CD4-positive, alpha-beta T cell (primary cell): Measurements from ENCODE around the gene TIMM9. TPM values are rescaled to one million over a fixed set of nuclear protein-coding genes. Genes with fewer than 3 reads are reported as not detected.

Experiments
- ATAC-seq: fragments of 200-7000 bp; cut with Tn5 transposase; one replicate; pipeline ENCODE4 v1.10.0; 2022; ENCODE audit warnings: mild to moderate bottlenecking; ENCODE audit not compliant: poor library complexity
- CTCF ChIA-PET: fragments of 350-600 bp; sonication (Branson Sonifier 250); formaldehyde crosslinking; loops from one replicate; lab custom pipeline; 2021; ENCODE audit warnings: antibody characterized with exemption, inconsistent platforms; lab: Charles Lee
- POLR2A ChIA-PET: fragments of 350-600 bp; sonication (Branson Sonifier 250); formaldehyde crosslinking; loops from one replicate; lab custom pipeline; 2021; ENCODE audit warnings: antibody characterized with exemption, inconsistent platforms; lab: Charles Lee
- DNase-seq, 14 experiments: peaks; one replicate each; pipeline ENCODE4 v3.0.0-alpha.2; 2013 to 2020; ENCODE audit warnings: mixed read lengths in 2 of 14
- H3K27ac ChIP-seq, 2 donors: one replicate each; pipeline versions ENCODE4 v1.5.1 to v1.7.0; 2013; ENCODE audit warnings: low read length in 2 of 2, low read depth in 1 of 2, mild to moderate bottlenecking in 1 of 2
- H3K27me3 ChIP-seq, 2 experiments: 1 replicate in 1 of 2; 2 replicates in 1 of 2; pipeline versions ENCODE4 v1.6.1 to v1.7.0; 2013; ENCODE audit warnings: low read length in 2 of 2, control low read depth in 1 of 2, mild to moderate bottlenecking in 1 of 2, moderate library complexity in 1 of 2; ENCODE audit not compliant: insufficient read depth in 2 of 2, control insufficient read depth in 1 of 2
- H3K36me3 ChIP-seq: one replicate; pipeline ENCODE4 v1.6.1; 2013; ENCODE audit warnings: low read length, control low read depth; ENCODE audit not compliant: insufficient read depth
- H3K4me1 ChIP-seq: one replicate; pipeline ENCODE4 v1.6.1; 2013; ENCODE audit warnings: low read length, control low read depth; ENCODE audit not compliant: insufficient read depth
- H3K4me3 ChIP-seq: one replicate; pipeline ENCODE4 v1.5.1; 2013; ENCODE audit warnings: mild to moderate bottlenecking, low read length, moderate library complexity
- H3K9me3 ChIP-seq, 2 experiments: 1 replicate in 1 of 2; 2 replicates in 1 of 2; pipeline versions ENCODE4 v1.6.1 to v1.7.0; 2013; ENCODE audit warnings: low read length in 2 of 2, mild to moderate bottlenecking in 2 of 2, control low read depth in 1 of 2, moderate library complexity in 1 of 2; ENCODE audit not compliant: control insufficient read depth in 1 of 2, insufficient read depth in 1 of 2
- H3K27ac Mint-ChIP-seq: one replicate; pipeline ENCODE4 v1.8.0; 2020; ENCODE audit warnings: mixed read lengths
- H3K27me3 Mint-ChIP-seq: one replicate; pipeline ENCODE4 v1.8.0; 2021; ENCODE audit warnings: mixed read lengths
- H3K36me3 Mint-ChIP-seq: one replicate; pipeline ENCODE4 v1.8.0; 2021; ENCODE audit warnings: low read depth, mixed read lengths
- H3K4me1 Mint-ChIP-seq: one replicate; pipeline ENCODE4 v1.8.0; 2021; ENCODE audit warnings: low read depth, mixed read lengths
- H3K4me3 Mint-ChIP-seq: one replicate; pipeline ENCODE4 v1.8.0; 2020; ENCODE audit warnings: mild to moderate bottlenecking, mixed read lengths
- H3K9me3 Mint-ChIP-seq: one replicate; pipeline ENCODE4 v1.8.0; 2020; ENCODE audit warnings: mixed read lengths
- intact Hi-C, 2 experiments: fragments of 100-400 bp; cut with DNase I in 1 of 2; cut with micrococcal nuclease in 1 of 2; formaldehyde crosslinking; loops; one replicate each; pipeline versions ENCODE4 v1.15.1 to v1.9.0; 2023 to 2025; cut with DNase I, micrococcal nuclease
- total RNA-seq, 174 experiments: library from RNA in 2 of 174; stranded (reverse) in 2 of 174; gene quantifications; one replicate each; pipeline ENCODE4 v1.2.3 and lab custom pipeline; 2021 to 2026
- TF ChIP-seq, protein P1 (sequence below): fragments of 200-600 bp; IDR thresholded peaks from one replicate; pipeline ENCODE4 v1.8.0; 2022; ENCODE audit warnings: antibody characterized with exemption, mild to moderate bottlenecking

Gene TIMM9
- total RNA-seq, 2 experiments from 2014 or later = 33.1 to 34.9 TPM

DNA sequence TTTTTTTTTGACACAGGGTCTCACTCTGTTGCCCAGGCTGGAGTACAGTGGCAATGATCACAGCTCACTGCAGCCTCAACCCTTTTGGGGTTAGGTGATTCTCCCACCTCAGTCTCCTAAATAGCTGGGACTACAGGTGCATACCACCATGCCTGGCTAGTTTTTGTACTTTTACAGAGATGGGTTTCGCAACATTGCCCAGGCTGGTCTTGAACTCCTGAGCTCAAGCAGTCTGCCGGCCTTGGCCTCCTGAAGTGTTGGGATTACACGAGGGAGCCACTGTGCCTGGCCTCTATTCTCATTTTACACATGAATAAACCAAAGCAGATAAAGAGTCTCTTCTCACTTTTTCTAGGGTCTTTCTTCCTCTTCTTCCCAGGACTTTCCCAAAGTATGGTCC lies 28.4 kb downstream of the TIMM9 start:
- no peak overlapping the region for H3K4me3 Mint-ChIP-seq
- Histone ChIP-seq H3K4me3 (no peak overlapping the region), H3K27me3 (no peaks in the 10 kb centered on the region), H3K4me1 (peaks cover 13% of the 10 kb centered on the region), H3K27ac (no peak overlapping the region), H3K36me3 (no peaks in the 10 kb centered on the region), H3K9me3 (no peaks in the 10 kb centered on the region)
- DNase-seq (no peak), ATAC-seq (no peak)
- H3K36me3 Mint-ChIP-seq = no peaks in the 10 kb centered on the region
- no peak overlapping the region for H3K27ac Mint-ChIP-seq
- POLR2A ChIA-PET = interaction anchor here (1.2 to 2.1 kb wide), 2 partner anchors 28 to 101 kb away, joined by 3 to 10 read pairs; partner anchors contain the start of genes ARID4A, KIAA0586 and TIMM9
- TF ChIP-seq, protein P1, sequence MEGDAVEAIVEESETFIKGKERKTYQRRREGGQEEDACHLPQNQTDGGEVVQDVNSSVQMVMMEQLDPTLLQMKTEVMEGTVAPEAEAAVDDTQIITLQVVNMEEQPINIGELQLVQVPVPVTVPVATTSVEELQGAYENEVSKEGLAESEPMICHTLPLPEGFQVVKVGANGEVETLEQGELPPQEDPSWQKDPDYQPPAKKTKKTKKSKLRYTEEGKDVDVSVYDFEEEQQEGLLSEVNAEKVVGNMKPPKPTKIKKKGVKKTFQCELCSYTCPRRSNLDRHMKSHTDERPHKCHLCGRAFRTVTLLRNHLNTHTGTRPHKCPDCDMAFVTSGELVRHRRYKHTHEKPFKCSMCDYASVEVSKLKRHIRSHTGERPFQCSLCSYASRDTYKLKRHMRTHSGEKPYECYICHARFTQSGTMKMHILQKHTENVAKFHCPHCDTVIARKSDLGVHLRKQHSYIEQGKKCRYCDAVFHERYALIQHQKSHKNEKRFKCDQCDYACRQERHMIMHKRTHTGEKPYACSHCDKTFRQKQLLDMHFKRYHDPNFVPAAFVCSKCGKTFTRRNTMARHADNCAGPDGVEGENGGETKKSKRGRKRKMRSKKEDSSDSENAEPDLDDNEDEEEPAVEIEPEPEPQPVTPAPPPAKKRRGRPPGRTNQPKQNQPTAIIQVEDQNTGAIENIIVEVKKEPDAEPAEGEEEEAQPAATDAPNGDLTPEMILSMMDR = no peak
- H3K4me1 Mint-ChIP-seq = peaks cover 12% of the 10 kb centered on the region
- no peaks in the 10 kb centered on the region for H3K27me3 Mint-ChIP-seq
- intact Hi-C loops = no loop called here
- CTCF ChIA-PET = interaction anchor here (0.6 kb wide), 1 partner anchor 13 kb away, joined by 3 read pairs; no protein-coding TSS in a partner anchor
- no peaks in the 10 kb centered on the region for H3K9me3 Mint-ChIP-seq

DNA sequence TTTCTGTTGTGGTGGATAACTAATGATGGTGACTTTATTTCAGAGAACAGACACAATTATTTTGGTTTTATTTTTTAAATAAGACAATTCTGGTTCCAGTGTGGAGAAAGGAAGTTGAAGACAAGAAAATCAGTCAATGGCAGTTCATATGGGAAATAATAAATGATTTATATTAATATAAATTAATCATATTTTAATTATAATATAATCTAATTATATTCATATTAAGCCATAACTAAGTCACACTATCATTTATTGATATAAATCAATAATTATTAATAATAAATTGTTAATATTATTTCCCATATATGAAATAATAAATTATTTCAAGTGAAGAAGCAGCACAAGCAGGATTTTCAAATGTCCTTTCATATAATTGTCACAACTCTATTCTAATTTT lies 28.8 kb downstream of the TIMM9 start:
- intact Hi-C loops = no loop called here
- POLR2A ChIA-PET = interaction anchor here (1.2 to 2.1 kb wide), 2 partner anchors 29 to 100 kb away, joined by 3 to 10 read pairs; partner anchors contain the start of genes ARID4A, KIAA0586 and TIMM9

DNA sequence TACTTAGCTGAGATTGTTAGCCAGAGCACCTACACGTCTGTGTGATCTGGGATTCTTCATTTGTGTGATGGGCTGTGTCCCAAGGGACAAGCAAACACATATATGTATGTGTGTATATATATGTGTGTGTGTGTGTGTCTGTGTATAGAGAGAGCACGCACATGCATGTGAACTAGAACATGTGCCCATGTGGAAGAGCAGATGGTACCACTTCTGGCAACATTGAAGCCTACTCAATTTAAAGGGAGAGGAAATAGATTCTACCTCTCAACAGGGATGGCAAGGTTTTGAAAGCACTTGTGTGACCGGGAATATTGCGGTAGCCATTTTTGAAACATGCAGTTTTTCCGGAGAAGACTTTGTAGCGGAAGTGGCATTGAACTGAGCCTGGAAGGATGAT lies 30.2 kb downstream of the TIMM9 start:
- no peak for ATAC-seq
- H3K27ac Mint-ChIP-seq = peak overlapping the region; percentile 81
- TF ChIP-seq, protein P1 = no peak
- Histone ChIP-seq H3K9me3 (no peaks in the 10 kb centered on the region), H3K4me1 (peaks cover 13% of the 10 kb centered on the region), H3K27ac (no peak overlapping the region), H3K27me3 (no peaks in the 10 kb centered on the region), H3K36me3 (no peaks in the 10 kb centered on the region), H3K4me3 (no peak overlapping the region)
- POLR2A ChIA-PET = interaction anchor here (0.6 to 3.0 kb wide), 5 partner anchors 17 to 197 kb away, joined by 3 to 51 read pairs (median 10); partner anchors contain the start of genes ACTR10, KIAA0586 and TIMM9
- H3K9me3 Mint-ChIP-seq = no peaks in the 10 kb centered on the region
- intact Hi-C loops = loop anchor here (2.0 kb wide), 2 partner anchors 28 to 288 kb away; no protein-coding TSS in a partner anchor
- peaks cover 12% of the 10 kb centered on the region for H3K4me1 Mint-ChIP-seq
- peak overlapping the region; percentile 88 for H3K4me3 Mint-ChIP-seq
- no peak for DNase-seq
- CTCF ChIA-PET = interaction anchor here (1.9 kb wide), 1 partner anchor 8 kb away, joined by 9 read pairs; no protein-coding TSS in a partner anchor
- H3K27me3 Mint-ChIP-seq = no peaks in the 10 kb centered on the region
- no peaks in the 10 kb centered on the region for H3K36me3 Mint-ChIP-seq

More for the DNA sequence above, 28.8 kb downstream of the TIMM9 start:
- Histone ChIP-seq H3K27ac (no peak overlapping the region), H3K4me3 (no peak overlapping the region), H3K36me3 (no peaks in the 10 kb centered on the region), H3K4me1 (peaks cover 13% of the 10 kb centered on the region), H3K9me3 (no peaks in the 10 kb centered on the region), H3K27me3 (no peaks in the 10 kb centered on the region)
- peaks cover 12% of the 10 kb centered on the region for H3K4me1 Mint-ChIP-seq
- ATAC-seq = no peak
- H3K36me3 Mint-ChIP-seq = no peaks in the 10 kb centered on the region
- CTCF ChIA-PET = no interaction called here
- H3K27ac Mint-ChIP-seq = no peak overlapping the region
- no peak for DNase-seq
- peak overlapping the region; percentile 20 for H3K4me3 Mint-ChIP-seq
- no peaks in the 10 kb centered on the region for H3K27me3 Mint-ChIP-seq
- TF ChIP-seq, protein P1 = no peak
- H3K9me3 Mint-ChIP-seq = no peaks in the 10 kb centered on the region
